H1 (cell line): ENCODE results near the gene HLA-F. TPM values are rescaled to one million over a fixed set of nuclear protein-coding genes. Genes with fewer than 3 reads are reported as not detected.
A peak's percentile ranks its signal among the peaks of the same experiment; 100 is the strongest.

ENCODE experiments used
- CTCF ChIA-PET: fragments of 300-600 bp; sonication (Branson Sonifier 250); formaldehyde crosslinking; loops from one replicate; lab custom pipeline; 2021; ENCODE audit not compliant: partially characterized antibody; lab: Charles Lee
- POLR2A ChIA-PET: fragments of 300-600 bp; sonication (Branson Sonifier 250); formaldehyde crosslinking; loops from one replicate; lab custom pipeline; 2021; ENCODE audit warnings: inconsistent platforms; ENCODE audit not compliant: partially characterized antibody; lab: Charles Lee
- DNase-seq, 2 experiments: peaks; one replicate each; pipeline versions ENCODE4 v3.0.0 to v3.0.0-alpha.2; 2010 to 2022; ENCODE audit warnings: low spot score in 2 of 2, low read depth in 1 of 2, mixed read lengths in 1 of 2
- FAIRE-seq: peaks from 2 replicates; lab custom pipeline; 2011; peaks lifted over from hg19 to GRCh38; lab: Jason Lieb, UNC
- H2AFZ ChIP-seq: 2 replicates; pipeline ENCODE4 v1.8.1; 2012; ENCODE audit warnings: low read length, inconsistent platforms
- H2AK5ac ChIP-seq: 2 replicates; pipeline ENCODE4 v1.6.1; 2013; ENCODE audit warnings: low read depth, low read length
- H2BK120ac ChIP-seq: replicated peaks from 2 replicates; pipeline ENCODE3; 2013; ENCODE audit warnings: low read depth, low read length, inconsistent platforms
- H2BK12ac ChIP-seq: 2 replicates; pipeline ENCODE4 v1.6.1; 2013; ENCODE audit warnings: low read depth, low read length
- H2BK15ac ChIP-seq: 2 replicates; pipeline ENCODE4 v1.6.1; 2013; ENCODE audit warnings: low read length
- H2BK20ac ChIP-seq: 2 replicates; pipeline ENCODE4 v1.6.1; 2013; ENCODE audit warnings: low read length
- H2BK5ac ChIP-seq: 2 replicates; pipeline ENCODE4 v1.6.1; 2013; ENCODE audit warnings: low read depth, low read length
- H3K14ac ChIP-seq: 2 replicates; pipeline ENCODE4 v1.6.1; 2013; ENCODE audit warnings: inconsistent platforms; ENCODE audit not compliant: insufficient read length
- H3K18ac ChIP-seq: 2 replicates; pipeline ENCODE4 v1.6.1; 2013; ENCODE audit warnings: low read length; ENCODE audit errors: extremely low read depth
- H3K23ac ChIP-seq: 2 replicates; pipeline ENCODE4 v1.6.1; 2013; ENCODE audit warnings: inconsistent platforms; ENCODE audit not compliant: insufficient read length
- H3K23me2 ChIP-seq: 2 replicates; pipeline ENCODE4 v1.6.1; 2013; ENCODE audit warnings: low read depth, low read length
- H3K27ac ChIP-seq: 2 replicates; pipeline ENCODE4 v1.6.1; 2011; ENCODE audit warnings: low read depth, low read length, inconsistent platforms
- H3K27me3 ChIP-seq, 4 experiments: replicated peaks in 1 of 4; 1 replicate in 1 of 4; 2 replicates in 3 of 4; pipeline versions ENCODE4 v1.6.1 to v1.8.1; 2011 to 2013; ENCODE audit warnings: low read length in 3 of 4, mild to moderate bottlenecking in 3 of 4, inconsistent platforms in 2 of 4, mixed read lengths in 2 of 4, moderate library complexity in 1 of 4; ENCODE audit not compliant: control insufficient read depth in 3 of 4, insufficient read depth in 3 of 4; ENCODE audit errors: extremely low read depth in 1 of 4
- H3K36me3 ChIP-seq, 4 experiments: 2 replicates each; pipeline versions ENCODE4 v1.6.1 to v1.8.1; 2011 to 2013; ENCODE audit warnings: mild to moderate bottlenecking in 4 of 4, low read length in 3 of 4, moderate library complexity in 2 of 4, control low read depth in 1 of 4, inconsistent platforms in 1 of 4; ENCODE audit not compliant: insufficient read depth in 4 of 4, control insufficient read depth in 2 of 4
- H3K4ac ChIP-seq: replicated peaks from 2 replicates; pipeline ENCODE3; 2013; ENCODE audit warnings: low read length, low read depth, mixed read lengths, inconsistent platforms; ENCODE audit not compliant: insufficient read length
- H3K4me1 ChIP-seq, 4 experiments: replicated peaks in 1 of 4; 1 replicate in 1 of 4; 2 replicates in 3 of 4; pipeline versions ENCODE4 v1.6.1 to v1.8.1; 2011 to 2013; ENCODE audit warnings: low read length in 3 of 4, inconsistent platforms in 2 of 4, mixed read lengths in 1 of 4; ENCODE audit not compliant: insufficient read depth in 4 of 4, control insufficient read depth in 3 of 4
- H3K4me2 ChIP-seq, 2 experiments: 2 replicates each; pipeline versions ENCODE4 v1.6.1 to v1.8.1; 2011 to 2013; ENCODE audit warnings: low read depth in 2 of 2, low read length in 2 of 2, control low read depth in 1 of 2, inconsistent platforms in 1 of 2, mild to moderate bottlenecking in 1 of 2; ENCODE audit not compliant: insufficient read depth in 1 of 2
- H3K4me3 ChIP-seq, 4 experiments: fragments of 200-600, 300-600 bp in 1 of 4; sonication (generic), shearing (Covaris generic), sonication (Bioruptor Twin) in 1 of 4; 2 replicates each; pipeline versions ENCODE4 v1.5.1 to v1.8.1; 2011 to 2016; ENCODE audit warnings: low read length in 4 of 4, low read depth in 3 of 4, control low read depth in 2 of 4, inconsistent platforms in 2 of 4, mild to moderate bottlenecking in 2 of 4, mixed read lengths in 1 of 4, moderate library complexity in 1 of 4; ENCODE audit not compliant: insufficient read depth in 2 of 4; ENCODE audit errors: extremely low read depth in 1 of 4
- H3K56ac ChIP-seq: replicated peaks from 2 replicates; pipeline ENCODE3; 2013; ENCODE audit warnings: low read depth, mild to moderate bottlenecking, mixed read lengths, low read length, inconsistent platforms; ENCODE audit not compliant: insufficient read length
- H3K79me1 ChIP-seq: 2 replicates; pipeline ENCODE4 v1.6.1; 2013; ENCODE audit warnings: low read depth, low read length, control low read depth
- H3K79me2 ChIP-seq, 2 experiments: 2 replicates each; pipeline versions ENCODE4 v1.6.1 to v1.8.1; 2012 to 2013; ENCODE audit warnings: low read length in 2 of 2, mild to moderate bottlenecking in 2 of 2, inconsistent platforms in 1 of 2; ENCODE audit not compliant: insufficient read depth in 2 of 2, control insufficient read depth in 1 of 2
- H3K9ac ChIP-seq, 4 experiments: replicated peaks in 1 of 4; 1 replicate in 1 of 4; 2 replicates in 3 of 4; pipeline versions ENCODE4 v1.6.1 to v1.8.1; 2011 to 2013; ENCODE audit warnings: low read depth in 3 of 4, low read length in 3 of 4, control low read depth in 2 of 4, mild to moderate bottlenecking in 2 of 4, moderate library complexity in 2 of 4, inconsistent platforms in 1 of 4; ENCODE audit errors: extremely low read depth in 1 of 4
- H3K9me3 ChIP-seq, 2 experiments: 2 replicates each; pipeline versions ENCODE4 v1.6.1 to v1.8.1; 2012 to 2013; ENCODE audit warnings: mild to moderate bottlenecking in 2 of 2, moderate library complexity in 2 of 2, control low read depth in 1 of 2, inconsistent platforms in 1 of 2, low read depth in 1 of 2, low read length in 1 of 2, mixed read lengths in 1 of 2; ENCODE audit not compliant: insufficient read depth in 2 of 2
- H4K20me1 ChIP-seq, 2 experiments: replicated peaks in 1 of 2; 2 replicates each; pipeline versions ENCODE3 to v1.8.1; 2011 to 2013; ENCODE audit warnings: inconsistent platforms in 2 of 2, low read length in 2 of 2, mild to moderate bottlenecking in 1 of 2; ENCODE audit not compliant: insufficient read depth in 2 of 2, control insufficient read depth in 1 of 2
- H4K5ac ChIP-seq: 2 replicates; pipeline ENCODE4 v1.6.1; 2013; ENCODE audit warnings: low read length, low read depth, mixed read lengths, inconsistent platforms; ENCODE audit not compliant: insufficient read length
- H4K8ac ChIP-seq: 2 replicates; pipeline ENCODE4 v1.8.0; 2013; ENCODE audit warnings: mild to moderate bottlenecking, moderate library complexity, low read length, inconsistent platforms; ENCODE audit not compliant: insufficient read depth; ENCODE audit errors: extremely low read depth
- H4K91ac ChIP-seq: replicated peaks from 2 replicates; pipeline ENCODE3; 2013; ENCODE audit warnings: low read length, mixed read lengths, inconsistent platforms; ENCODE audit not compliant: insufficient read length
- BCL11A ChIP-seq, 2 experiments: IDR thresholded peaks; one replicate each; pipeline ENCODE4 v1.6.1; 2011; ENCODE audit warnings: low read depth in 2 of 2, low read length in 2 of 2, mild to moderate bottlenecking in 2 of 2
- CEBPB ChIP-seq: IDR thresholded peaks from 2 replicates; pipeline ENCODE4 v1.6.1; 2012; ENCODE audit warnings: low read depth, low read length
- EGR1 ChIP-seq: IDR thresholded peaks from 2 replicates; pipeline ENCODE4 v1.6.1; 2011; ENCODE audit warnings: low read depth, low read length, borderline replicate concordance
- EZH2 ChIP-seq: fragments of 200-600 bp; sonication (generic); IDR thresholded peaks from 2 replicates; pipeline ENCODE4 v1.7.1; 2012; ENCODE audit warnings: low read depth, mild to moderate bottlenecking, moderate library complexity, low read length, inconsistent platforms; ENCODE audit not compliant: severe bottlenecking
- GTF2F1 ChIP-seq: IDR thresholded peaks from 2 replicates; pipeline ENCODE4 v1.6.1; 2012; ENCODE audit warnings: low read depth, low read length, improper control_type of control experiment, borderline replicate concordance
- KDM4A ChIP-seq: IDR thresholded peaks from one replicate; pipeline ENCODE4 v1.7.1; 2012; ENCODE audit warnings: low read depth, mild to moderate bottlenecking, moderate library complexity, low read length, inconsistent platforms; ENCODE audit not compliant: severe bottlenecking
- POU5F1 ChIP-seq: IDR thresholded peaks from 2 replicates; pipeline ENCODE4 v1.6.1; 2011; ENCODE audit warnings: low read depth, mild to moderate bottlenecking, low read length, moderate library complexity
- RAD21 ChIP-seq, 2 experiments: IDR thresholded peaks in 1 of 2; conservative IDR thresholded peaks in 1 of 2; 2 replicates each; pipeline ENCODE4 v1.6.1; 2011; ENCODE audit warnings: low read depth in 2 of 2, low read length in 2 of 2, improper control_type of control experiment in 1 of 2, inconsistent platforms in 1 of 2, mild to moderate bottlenecking in 1 of 2, moderate library complexity in 1 of 2
- RNF2 ChIP-seq: fragments of 200-900, 300-1000 bp; sonication (generic); IDR thresholded peaks from 2 replicates; pipeline ENCODE4 v1.7.1; 2016; ENCODE audit warnings: borderline replicate concordance, low read depth, mild to moderate bottlenecking, antibody characterized with exemption, low read length; ENCODE audit not compliant: poor library complexity, severe bottlenecking; ENCODE audit errors: missing control alignments
- SP2 ChIP-seq: IDR thresholded peaks from 2 replicates; pipeline ENCODE4 v1.6.1; 2012; ENCODE audit warnings: mild to moderate bottlenecking, low read length, inconsistent platforms
- WGBS, 2 experiments: shearing (Covaris generic) in 1 of 2; methylation state at CpG; one replicate each; pipeline versions ENCODE4 v1.1.6 to v1.1.7; 2013 to 2015; ENCODE audit warnings: low lambda C conversion rate in 2 of 2, mixed read lengths in 2 of 2, inconsistent platforms in 1 of 2, low coverage in 1 of 2, missing lambda C conversion rate in 1 of 2; ENCODE audit not compliant: insufficient replicate concordance in 2 of 2, insufficient coverage in 1 of 2, insufficient read length in 1 of 2; ENCODE audit errors: extremely low coverage in 1 of 2, missing lambda C conversion rate in 1 of 2; 5-methylcytosine and 5-hydroxymethylcytosine counted together
- polyA plus RNA-seq, 7 experiments: library from polyadenylated mRNA; depleted of rRNA in 3 of 7; stranded (reverse) in 5 of 7; unstranded in 2 of 7; fragments of >200 nt in 5 of 7; fragments of 200-250 nt in 2 of 7; gene quantifications; 1 replicate in 5 of 7; 2 replicates in 1 of 7; 4 replicates in 1 of 7; pipeline versions ENCODE4 v1.2.1 to v1.2.3, GENCODE V29; 2011 to 2013; ENCODE audit warnings: missing spikeins in 2 of 7, mixed read lengths in 2 of 7
- total RNA-seq: library from RNA; stranded (reverse); fragmentation: NEBNext Ultra II Directional; extraction: Animal tissue kit (Norgen Biotek cat#: 25700); gene quantifications from 2 replicates; pipeline ENCODE4 v1.2.1, GENCODE V29; 2021

The HLA-F gene
- total and polyA plus RNA-seq, 2 of the 8 experiments (the other 6 are each of a cell fraction or from before 2014, with no cell fraction given), result 9.6 to 11.7 TPM

DNA sequence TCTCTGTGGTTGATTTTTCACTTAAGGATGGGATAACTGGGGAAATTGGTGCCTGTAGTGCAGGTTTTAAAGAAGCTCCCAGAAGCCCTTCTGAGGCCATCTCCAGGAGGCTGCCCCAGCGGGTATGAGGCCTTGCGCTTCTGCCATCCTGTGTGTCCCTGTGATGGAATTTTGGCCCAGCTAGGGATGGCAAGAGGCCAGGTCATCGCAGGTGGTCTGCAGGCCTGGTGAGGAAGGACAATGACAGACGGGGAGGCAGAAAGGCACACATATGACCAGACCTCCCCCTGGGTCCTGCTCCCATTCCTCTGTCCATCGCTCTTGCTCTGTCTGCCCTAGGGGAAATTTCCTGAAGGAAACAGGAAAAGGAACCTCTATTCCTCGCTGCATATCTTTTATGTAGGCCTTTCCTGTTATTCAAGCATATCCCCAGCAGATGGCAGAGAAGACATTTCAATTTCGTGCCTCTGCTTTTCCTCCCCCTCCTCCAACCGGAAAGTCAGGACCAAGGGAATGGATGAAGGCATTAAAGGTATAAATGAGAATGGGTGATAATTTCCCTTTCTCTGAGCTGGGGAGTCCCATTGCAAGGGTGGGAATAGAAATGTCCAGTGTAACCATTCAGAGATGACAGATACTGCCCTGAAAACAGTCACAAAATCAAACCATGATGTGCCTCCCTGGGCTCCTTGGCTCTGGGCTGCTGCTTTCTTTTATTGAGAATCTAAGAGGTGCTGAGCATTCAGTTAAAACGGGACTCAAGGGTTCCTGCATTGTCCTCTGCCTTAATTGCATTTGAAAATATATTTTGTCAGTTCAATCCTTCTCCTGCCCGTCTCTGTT lies 17.6 kb upstream of the HLA-F start:
- Histone ChIP-seq H3K18ac (no peak overlapping the region), H3K23ac (no peak overlapping the region), H3K27ac (no peak overlapping the region), H2BK15ac (0 out of 2 replicates have a peak overlapping the region, but pooled peaks have one; percentile 32), H3K56ac (no peak overlapping the region), H3K27me3 (no peaks in the 10 kb centered on the region), H2BK5ac (no peak overlapping the region), H3K14ac (no peak overlapping the region), H4K20me1 (no peaks in the 10 kb centered on the region), H2AK5ac (no peak overlapping the region), H3K79me1 (no peaks in the 10 kb centered on the region), H2BK120ac (no peak overlapping the region), H3K79me2 (no peaks in the 10 kb centered on the region), H3K23me2 (peaks cover 2% of the 10 kb centered on the region; the same call in 1 of the 2 replicates), H3K36me3 (no peaks in the 10 kb centered on the region), H2BK12ac (no peak overlapping the region), H3K4ac (no peak overlapping the region), H4K8ac (no peak overlapping the region), H3K4me3 (no peak overlapping the region), H3K9me3 (no peaks in the 10 kb centered on the region), H3K9ac (no peak overlapping the region), H4K5ac (no peak overlapping the region), H3K4me2 (no peak overlapping the region), H2AFZ (no peak overlapping the region), H3K4me1 (no peaks in the 10 kb centered on the region; a peak in 1 of 7 replicates), H4K91ac (no peak overlapping the region), H2BK20ac (no peak overlapping the region)
- DNase-seq (peak in 1 of 2 experiments; percentile 52), FAIRE-seq (peak; percentile 82)
- ChIA-PET POLR2A (no interaction called here), CTCF (interaction anchor here (0.5 to 3.0 kb wide), 26 partner anchors 9 to 172 kb away, joined by 3 to 21 read pairs (median 4); no protein-coding TSS in a partner anchor)
- WGBS, 2 experiments, result 54% methylated on average over 10 of the region's 10 CpGs; no CpG with 5 or more reads in 1 of the 2 experiments
- TF ChIP-seq RAD21 (IDR thresholded peaks at IDR 0.05 in 1 of 2, conservative IDR thresholded peaks at IDR 0.05 in 1 of 2; ENCODE audit: low read depth in 2 of 2, low read length in 2 of 2) (peak; percentile 87 to 89), GTF2F1 (no peak), POU5F1 (no peak), SP2 (no peak), CEBPB (no peak), EZH2 (no peak), EGR1 (0 out of 2 replicates have a peak, but pooled peaks have one; percentile 12), RNF2 (no peak), KDM4A (no peak), BCL11A (IDR thresholded peaks at IDR 0.05; ENCODE audit: low read depth in 2 of 2, low read length in 2 of 2) (no peak)
